PC-9 (cell line): ENCODE results near the gene DCLK2. TPM values are rescaled to one million over a fixed set of nuclear protein-coding genes. Genes with fewer than 3 reads are reported as not detected.

Source experiments
- BruUV-seq: library from RNA; stranded (reverse); fragments of 400-500 nt; replicated peaks from 2 replicates; lab custom pipeline; 2021; lab: Mats Ljungman, UMichigan
- CTCF ChIA-PET: fragments of 300-600 bp; sonication (Branson Sonifier 250); formaldehyde crosslinking; loops from one replicate; lab custom pipeline; 2022; ENCODE audit warnings: antibody characterized with exemption; lab: Charles Lee
- POLR2A ChIA-PET: fragments of 300-600 bp; sonication (Branson Sonifier 250); formaldehyde crosslinking; loops from one replicate; lab custom pipeline; 2022; ENCODE audit warnings: antibody characterized with exemption; ENCODE audit not compliant: unreplicated experiment; lab: Charles Lee
- DNase-seq, 2 experiments: peaks; one replicate each; pipeline versions ENCODE4 v3.0.0 to v3.0.0-alpha.2; 2015 to 2022; ENCODE audit warnings: mixed read lengths in 1 of 2
- H2AFZ ChIP-seq: fragments of 200-600 bp; sonication (generic); 2 replicates; pipeline ENCODE4 v1.8.1; 2017; ENCODE audit warnings: antibody characterized with exemption
- H3F3A ChIP-seq: fragments of 200-600 bp; sonication (generic); 2 replicates; pipeline ENCODE4 v1.8.1; 2017; ENCODE audit warnings: antibody characterized with exemption, mild to moderate bottlenecking, low read depth; ENCODE audit not compliant: insufficient read depth
- H3K27ac ChIP-seq: fragments of 200-600 bp; sonication (generic); 2 replicates; pipeline ENCODE4 v1.6.1; 2016; ENCODE audit warnings: mixed run types
- H3K27me3 ChIP-seq: fragments of 200-600 bp; sonication (generic); 2 replicates; pipeline ENCODE4 v1.6.1; 2016; ENCODE audit warnings: low read depth, mixed run types; ENCODE audit not compliant: insufficient read depth
- H3K36me3 ChIP-seq: fragments of 200-600 bp; sonication (generic); 2 replicates; pipeline ENCODE4 v1.6.1; 2016; ENCODE audit warnings: low read depth, mixed run types
- H3K4me1 ChIP-seq: fragments of 200-600 bp; sonication (generic); replicated peaks from 2 replicates; pipeline ENCODE4 v1.6.1; 2016; ENCODE audit warnings: mixed run types; ENCODE audit not compliant: insufficient read depth
- H3K4me2 ChIP-seq: fragments of 200-600 bp; sonication (generic); 2 replicates; pipeline ENCODE4 v1.6.1; 2017; ENCODE audit warnings: mixed run types
- H3K4me3 ChIP-seq: fragments of 200-600 bp; sonication (generic); 2 replicates; pipeline ENCODE4 v1.6.1; 2016; ENCODE audit warnings: mixed run types
- H3K79me2 ChIP-seq: fragments of 200-600 bp; sonication (generic); 2 replicates; pipeline ENCODE4 v1.6.1; 2017; ENCODE audit warnings: low read depth, mixed run types
- H3K9me2 ChIP-seq: fragments of 200-600 bp; sonication (generic); 2 replicates; pipeline ENCODE4 v1.8.1; 2017; ENCODE audit warnings: mild to moderate bottlenecking; ENCODE audit not compliant: insufficient read depth
- H3K9me3 ChIP-seq: fragments of 200-600 bp; sonication (generic); 2 replicates; pipeline ENCODE4 v1.8.1; 2016; ENCODE audit warnings: low read depth; ENCODE audit not compliant: insufficient read depth
- H4K20me1 ChIP-seq: fragments of 200-600 bp; sonication (generic); 2 replicates; pipeline ENCODE4 v1.8.1; 2017; ENCODE audit not compliant: insufficient read depth
- EZH2 ChIP-seq: fragments of 200-600 bp; sonication (generic); IDR thresholded peaks from 2 replicates; pipeline ENCODE4 v1.8.0; 2017; ENCODE audit warnings: antibody characterized with exemption, low read depth
- intact Hi-C: fragments of 100-400 bp; cut with micrococcal nuclease; formaldehyde crosslinking; loops from one replicate; pipeline ENCODE4 v1.10.0; 2022; ENCODE audit not compliant: unreplicated experiment
- total RNA-seq: library from RNA; stranded (reverse); gene quantifications from 2 replicates; pipeline ENCODE4 v1.2.3, GENCODE V29; 2021
- TF ChIP-seq, protein P1 (sequence below): fragments of 200-600 bp; sonication (generic); conservative IDR thresholded peaks from 2 replicates; pipeline ENCODE4 v1.6.1; 2017; ENCODE audit warnings: mixed run types, antibody characterized with exemption, mild to moderate bottlenecking, moderate library complexity

The DCLK2 gene
- total RNA-seq, 1 experiment from 2014 or later: 0.41 TPM

DNA sequence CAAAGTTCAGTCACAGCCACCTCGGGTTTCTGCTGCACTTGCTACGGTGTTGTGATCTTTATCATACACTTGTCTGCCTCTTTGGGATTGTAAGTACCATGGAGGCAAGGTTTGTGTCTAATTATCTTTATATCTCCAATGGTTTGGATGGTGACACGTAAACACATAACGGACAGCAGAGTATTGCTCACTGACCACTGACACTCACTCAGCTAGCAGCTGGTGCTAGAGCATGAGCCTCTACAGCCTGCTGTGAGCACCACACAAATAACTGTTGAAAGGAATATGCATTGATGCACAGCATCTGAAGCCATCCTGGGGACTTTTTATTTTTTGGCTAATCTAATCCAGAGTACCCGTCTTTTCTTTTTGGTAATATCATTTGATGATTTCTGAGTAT is 156.0 kb downstream of the DCLK2 start:
- Histone ChIP-seq H3K27me3 (no peaks in the 10 kb centered on the region), H3K36me3 (no peaks in the 10 kb centered on the region), H3K27ac (no peak overlapping the region), H3F3A (no peaks in the 10 kb centered on the region), H3K79me2 (no peaks in the 10 kb centered on the region), H3K9me2 (no peaks in the 10 kb centered on the region), H3K4me2 (no peak overlapping the region), H3K9me3 (no peaks in the 10 kb centered on the region), H2AFZ (no peak overlapping the region), H3K4me3 (no peak overlapping the region), H4K20me1 (no peaks in the 10 kb centered on the region), H3K4me1 (peaks cover 14% of the 10 kb centered on the region)
- intact Hi-C loops: loop anchor here (2.0 kb wide), 1 partner anchor 19 kb away; no protein-coding TSS in a partner anchor
- no peak for DNase-seq
- CTCF ChIA-PET: no interaction called here
- no TSS peak for BruUV-seq
- TF ChIP-seq EZH2: no peak
- TF ChIP-seq, protein P1, sequence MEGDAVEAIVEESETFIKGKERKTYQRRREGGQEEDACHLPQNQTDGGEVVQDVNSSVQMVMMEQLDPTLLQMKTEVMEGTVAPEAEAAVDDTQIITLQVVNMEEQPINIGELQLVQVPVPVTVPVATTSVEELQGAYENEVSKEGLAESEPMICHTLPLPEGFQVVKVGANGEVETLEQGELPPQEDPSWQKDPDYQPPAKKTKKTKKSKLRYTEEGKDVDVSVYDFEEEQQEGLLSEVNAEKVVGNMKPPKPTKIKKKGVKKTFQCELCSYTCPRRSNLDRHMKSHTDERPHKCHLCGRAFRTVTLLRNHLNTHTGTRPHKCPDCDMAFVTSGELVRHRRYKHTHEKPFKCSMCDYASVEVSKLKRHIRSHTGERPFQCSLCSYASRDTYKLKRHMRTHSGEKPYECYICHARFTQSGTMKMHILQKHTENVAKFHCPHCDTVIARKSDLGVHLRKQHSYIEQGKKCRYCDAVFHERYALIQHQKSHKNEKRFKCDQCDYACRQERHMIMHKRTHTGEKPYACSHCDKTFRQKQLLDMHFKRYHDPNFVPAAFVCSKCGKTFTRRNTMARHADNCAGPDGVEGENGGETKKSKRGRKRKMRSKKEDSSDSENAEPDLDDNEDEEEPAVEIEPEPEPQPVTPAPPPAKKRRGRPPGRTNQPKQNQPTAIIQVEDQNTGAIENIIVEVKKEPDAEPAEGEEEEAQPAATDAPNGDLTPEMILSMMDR: no peak
- POLR2A ChIA-PET: no interaction called here

GRCh38 chr4:150235317-150235716 is 157.1 kb downstream of the DCLK2 start:
- Histone ChIP-seq H3K27ac (no peak overlapping the region), H3K4me1 (peaks cover 14% of the 10 kb centered on the region), H3K27me3 (no peaks in the 10 kb centered on the region), H3K36me3 (no peaks in the 10 kb centered on the region), H3K9me2 (no peaks in the 10 kb centered on the region), H2AFZ (no peak overlapping the region), H3K9me3 (no peaks in the 10 kb centered on the region), H3K4me2 (no peak overlapping the region), H3K4me3 (no peak overlapping the region), H4K20me1 (no peaks in the 10 kb centered on the region), H3K79me2 (no peaks in the 10 kb centered on the region), H3F3A (no peaks in the 10 kb centered on the region)
- ChIA-PET CTCF (interaction anchor here (1.0 kb wide), 1 partner anchor 26 kb away, joined by 3 read pairs; no protein-coding TSS in a partner anchor), POLR2A (no interaction called here)
- intact Hi-C loops: loop anchor here (2.0 kb wide), 1 partner anchor 21 kb away; no protein-coding TSS in a partner anchor
- TF ChIP-seq, protein P1: no peak
- TF ChIP-seq EZH2: no peak
- DNase-seq: no peak
- no TSS peak for BruUV-seq

DNA sequence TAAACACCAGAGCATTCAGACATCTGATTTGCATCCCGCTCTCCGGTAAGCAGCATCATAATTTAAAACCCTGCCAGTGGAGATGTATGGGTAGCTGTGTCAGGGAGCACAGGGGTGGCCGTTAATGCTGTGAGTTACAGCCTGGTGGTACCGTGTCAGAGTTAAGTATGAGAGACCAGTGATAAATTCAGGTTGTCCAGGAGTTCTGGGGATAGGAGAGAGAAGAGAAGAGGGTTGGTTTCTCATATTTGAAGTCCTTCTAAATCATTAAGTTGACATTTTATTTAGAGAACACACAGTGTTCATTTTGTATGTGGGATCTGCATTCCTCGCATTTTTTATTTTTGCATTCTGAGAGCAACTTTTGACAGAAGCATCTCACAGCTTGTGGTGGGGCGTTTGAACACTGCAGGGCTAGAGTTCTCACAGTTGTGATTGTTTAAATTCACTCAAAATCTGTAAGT is 157.6 kb downstream of the DCLK2 start:
- H3K36me3 ChIP-seq: no peaks in the 10 kb centered on the region
- no peaks in the 10 kb centered on the region for H3K27me3 ChIP-seq
- no peaks in the 10 kb centered on the region for H3F3A ChIP-seq
- no peak overlapping the region for H3K27ac ChIP-seq
- H3K4me1 ChIP-seq: peaks cover 14% of the 10 kb centered on the region
- ChIA-PET POLR2A (no interaction called here), CTCF (interaction anchor here (1.0 kb wide), 1 partner anchor 27 kb away, joined by 3 read pairs; no protein-coding TSS in a partner anchor)
- H3K9me2 ChIP-seq: no peaks in the 10 kb centered on the region
- no peak overlapping the region for H2AFZ ChIP-seq
- DNase-seq: no peak
- H3K79me2 ChIP-seq: no peaks in the 10 kb centered on the region
- intact Hi-C loops: loop anchor here (2.0 kb wide), 1 partner anchor 21 kb away; no protein-coding TSS in a partner anchor
- TF ChIP-seq, protein P1: no peak
- no peak for TF ChIP-seq EZH2
- no peaks in the 10 kb centered on the region for H3K9me3 ChIP-seq
- no TSS peak for BruUV-seq
- H3K4me3 ChIP-seq: no peak overlapping the region
- H3K4me2 ChIP-seq: no peak overlapping the region
- no peaks in the 10 kb centered on the region for H4K20me1 ChIP-seq
